Right lobe of liver (tissue), 6 donors: ENCODE results near the gene MAGEA9. TPM values are rescaled to one million over a fixed set of nuclear protein-coding genes. Genes with fewer than 3 reads are reported as not detected.

ENCODE experiments used
- ATAC-seq, 4 donors: fragments of 200-7000 bp; cut with Tn5 transposase; one replicate each; pipeline ENCODE4 v1.9.1; 2020; ENCODE audit warnings: mild to moderate bottlenecking in 4 of 4, moderate library complexity in 4 of 4
- DNase-seq, 3 donors: peaks; one replicate each; pipeline ENCODE4 v3.0.0-alpha.2; 2020
- H3K27ac ChIP-seq, 3 donors: fragments of 200-600 bp; one replicate each; pipeline ENCODE4 v1.8.0; 2022
- H3K27me3 ChIP-seq, 2 donors: fragments of 200-600 bp; one replicate each; pipeline ENCODE4 v1.8.0; 2022
- H3K36me3 ChIP-seq, 4 donors: fragments of 200-600 bp; sonication (generic) in 1 of 4; one replicate each; pipeline versions ENCODE4 v1.5.1 to v1.8.0; 2017 to 2022; ENCODE audit warnings: control low read depth in 1 of 4
- H3K4me1 ChIP-seq, 4 donors: fragments of 200-600 bp; sonication (generic) in 1 of 4; one replicate each; pipeline versions ENCODE4 v1.5.1 to v1.8.0; 2017 to 2022; ENCODE audit warnings: control low read depth in 1 of 4
- H3K4me3 ChIP-seq, 3 donors: fragments of 200-600 bp; one replicate each; pipeline ENCODE4 v1.8.0; 2022
- H3K9me3 ChIP-seq, 4 donors: fragments of 200-600 bp; sonication (generic) in 1 of 4; one replicate each; pipeline versions ENCODE4 v1.5.1 to v1.8.0; 2017 to 2022; ENCODE audit warnings: control low read depth in 1 of 4
- CTCF ChIP-seq, 4 donors: fragments of 200-600 bp in 3 of 4; fragments of 450-650 bp in 1 of 4; IDR thresholded peaks; one replicate each; pipeline versions ENCODE4 v1.5.1 to v1.8.0; 2016 to 2022; ENCODE audit warnings: antibody characterized with exemption in 4 of 4, mild to moderate bottlenecking in 2 of 4
- POLR2A ChIP-seq: fragments of 450-650 bp; IDR thresholded peaks from one replicate; pipeline ENCODE4 v1.6.1; 2017; ENCODE audit warnings: antibody characterized with exemption, mild to moderate bottlenecking
- WGBS: methylation state at CpG from one replicate; pipeline ENCODE4 v1.1.6; 2018; ENCODE audit warnings: low coverage, low lambda C conversion rate; ENCODE audit not compliant: insufficient coverage; ENCODE audit errors: missing lambda C conversion rate; 5-methylcytosine and 5-hydroxymethylcytosine counted together
- intact Hi-C, 2 donors: fragments of 100-400 bp; cut with DNase I; formaldehyde crosslinking; loops; one replicate each; pipeline versions ENCODE4 v1.11.2 to v1.14.1; 2022
- total RNA-seq, 6 experiments: library from RNA; depleted of rRNA in 2 of 6; stranded (reverse); fragments of >200 nt in 2 of 6; fragmentation: NEBNext Ultra II Directional in 3 of 6; extraction: Animal tissue kit (Norgen Biotek cat#: 25700) in 3 of 6; gene quantifications; one replicate each; pipeline versions ENCODE4 v1.1.0 to v1.2.4, GENCODE V29; 2016 to 2023
- donor health status: DM: no; HTN: yes; CAD: no.
- donor health status: DM: no; HTN: no; CAD: no.
- donor health status: DM: no; HTN: no; CAD: no.
- donor health status: DM: no; HTN: yes; CAD: no.
- donor health status: DM: no; HTN: yes; CAD: no.

The MAGEA9 gene
- total RNA-seq, 6 experiments from 2014 or later = not detected

GRCh38 chrX:149807747-149808458 is 26.2 kb downstream of the MAGEA9 start:
- WGBS = 81% methylated on average over 4 of the region's 12 CpGs

GRCh38 chrX:149818652-149819051 is 36.9 kb downstream of the MAGEA9 start:
- 45% methylated on average over 1 of the region's 1 CpG for WGBS
- DNase-seq (no peak), ATAC-seq (no peak)
- H3K4me3 ChIP-seq = no peak overlapping the region
- intact Hi-C loops = no loop called here
- no peak overlapping the region for H3K27ac ChIP-seq
- H3K36me3 ChIP-seq = no peaks in the 10 kb centered on the region
- TF ChIP-seq CTCF (IDR thresholded peaks at IDR 0.05) (no peak), POLR2A (no peak)
- no peaks in the 10 kb centered on the region for H3K27me3 ChIP-seq
- H3K4me1 ChIP-seq = no peaks in the 10 kb centered on the region
- H3K9me3 ChIP-seq = no peaks in the 10 kb centered on the region

More at GRCh38 chrX:149807747-149808458, 26.2 kb downstream of the MAGEA9 start:
- no peaks in the 10 kb centered on the region for H3K9me3 ChIP-seq
- ATAC-seq = no peak
- intact Hi-C loops = no loop called here
- TF ChIP-seq POLR2A (no peak), CTCF (IDR thresholded peaks at IDR 0.05) (no peak)
- no peaks in the 10 kb centered on the region for H3K27me3 ChIP-seq
- H3K4me1 ChIP-seq = no peaks in the 10 kb centered on the region
- H3K27ac ChIP-seq = no peak overlapping the region
- DNase-seq = no peak
- no peak overlapping the region for H3K4me3 ChIP-seq
- no peaks in the 10 kb centered on the region for H3K36me3 ChIP-seq

- intact Hi-C loops = no loop called here
- Histone ChIP-seq H3K36me3 (no peaks in the 10 kb centered on the region), H3K4me3 (no peak overlapping the region), H3K4me1 (no peaks in the 10 kb centered on the region), H3K9me3 (no peaks in the 10 kb centered on the region), H3K27me3 (no peaks in the 10 kb centered on the region), H3K27ac (no peak overlapping the region)
- no peak for DNase-seq
- TF ChIP-seq POLR2A (no peak), CTCF (IDR thresholded peaks at IDR 0.05) (no peak)
- 42% methylated on average over 2 of the region's 2 CpGs for WGBS
- ATAC-seq = no peak
These were observed 37.6 kb downstream of the MAGEA9 start for GRCh38 chrX:149819371-149819770.

GRCh38 chrX:149825424-149825823 is 43.7 kb downstream of the MAGEA9 start:
- ATAC-seq = no peak
- 0% methylated on average over 3 of the region's 3 CpGs for WGBS
- H3K27me3 ChIP-seq = no peaks in the 10 kb centered on the region

More at GRCh38 chrX:149825424-149825823, 43.7 kb downstream of the MAGEA9 start:
- intact Hi-C loops = no loop called here
- DNase-seq = peak in 1 of 3 donors; percentile 31
- Histone ChIP-seq H3K9me3 (no peaks in the 10 kb centered on the region), H3K4me3 (no peak overlapping the region), H3K27ac (no peak overlapping the region), H3K4me1 (no peaks in the 10 kb centered on the region), H3K36me3 (no peaks in the 10 kb centered on the region)
- peak in 3 of 4 donors; percentile 24 to 33 (median 27) for TF ChIP-seq CTCF (IDR thresholded peaks at IDR 0.05)
- TF ChIP-seq POLR2A = no peak
